Upper lobe of left lung (tissue), 4 donors: ENCODE measurements around the gene RRAGA.

Experiments
- EP300 ChIP-seq, 4 donors: sonication (generic); formaldehyde crosslinking; IDR thresholded peaks; one replicate each; pipeline ENCODE4 v1.5.1; 2017; ENCODE audit warnings: antibody characterized with exemption in 4 of 4, control low read depth in 2 of 4
- POLR2A ChIP-seq, 4 donors: fragments of 450-650 bp; IDR thresholded peaks; one replicate each; pipeline ENCODE4 v1.5.1; 2016 to 2017; ENCODE audit warnings: antibody characterized with exemption in 4 of 4, mild to moderate bottlenecking in 2 of 4
- POLR2AphosphoS5 ChIP-seq, 2 donors: sonication (generic); formaldehyde crosslinking; IDR thresholded peaks; one replicate each; pipeline ENCODE4 v1.5.1; 2017; ENCODE audit warnings: antibody characterized with exemption in 2 of 2
- TF ChIP-seq, protein P1 (sequence below), 6 experiments: fragments of 450-650 bp in 4 of 6; fragments of 200-600 bp in 2 of 6; sonication (generic) in 2 of 6; IDR thresholded peaks; one replicate each; pipeline ENCODE4 v1.5.1; 2016 to 2019; ENCODE audit warnings: antibody characterized with exemption in 6 of 6

DNA sequence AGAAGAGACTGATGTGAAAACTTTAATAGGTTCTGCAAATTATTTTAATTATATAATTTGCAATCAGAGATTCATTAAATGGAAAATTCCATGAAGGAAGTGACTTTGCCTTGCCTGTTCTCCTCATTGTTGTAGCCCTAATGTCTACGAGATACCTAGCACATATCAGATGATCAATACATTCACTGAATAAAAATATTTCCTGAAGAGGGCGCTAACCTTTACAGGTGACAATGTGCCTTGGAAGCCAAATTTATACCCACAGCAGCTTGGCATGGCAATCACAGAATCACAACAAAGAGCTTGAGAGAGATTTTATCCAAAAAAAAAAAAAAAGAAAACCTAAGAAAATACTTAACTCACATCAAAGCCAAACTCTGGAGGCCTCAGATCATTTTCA lies 36.1 kb downstream of the RRAGA start:
- TF ChIP-seq, protein P1, sequence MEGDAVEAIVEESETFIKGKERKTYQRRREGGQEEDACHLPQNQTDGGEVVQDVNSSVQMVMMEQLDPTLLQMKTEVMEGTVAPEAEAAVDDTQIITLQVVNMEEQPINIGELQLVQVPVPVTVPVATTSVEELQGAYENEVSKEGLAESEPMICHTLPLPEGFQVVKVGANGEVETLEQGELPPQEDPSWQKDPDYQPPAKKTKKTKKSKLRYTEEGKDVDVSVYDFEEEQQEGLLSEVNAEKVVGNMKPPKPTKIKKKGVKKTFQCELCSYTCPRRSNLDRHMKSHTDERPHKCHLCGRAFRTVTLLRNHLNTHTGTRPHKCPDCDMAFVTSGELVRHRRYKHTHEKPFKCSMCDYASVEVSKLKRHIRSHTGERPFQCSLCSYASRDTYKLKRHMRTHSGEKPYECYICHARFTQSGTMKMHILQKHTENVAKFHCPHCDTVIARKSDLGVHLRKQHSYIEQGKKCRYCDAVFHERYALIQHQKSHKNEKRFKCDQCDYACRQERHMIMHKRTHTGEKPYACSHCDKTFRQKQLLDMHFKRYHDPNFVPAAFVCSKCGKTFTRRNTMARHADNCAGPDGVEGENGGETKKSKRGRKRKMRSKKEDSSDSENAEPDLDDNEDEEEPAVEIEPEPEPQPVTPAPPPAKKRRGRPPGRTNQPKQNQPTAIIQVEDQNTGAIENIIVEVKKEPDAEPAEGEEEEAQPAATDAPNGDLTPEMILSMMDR (IDR thresholded peaks at IDR 0.05), result peak in 4 of 6 experiments; percentile 18 to 31 (median 22)
- TF ChIP-seq EP300 (IDR thresholded peaks at IDR 0.05), result no peak
- TF ChIP-seq POLR2A (IDR thresholded peaks at IDR 0.05), result no peak
- no peak for TF ChIP-seq POLR2AphosphoS5 (IDR thresholded peaks at IDR 0.05)
